Endothelial cell (in vitro differentiated cells): Measurements from ENCODE around the gene IGLL1. TPM values are rescaled to one million over a fixed set of nuclear protein-coding genes. Genes with fewer than 3 reads are reported as not detected.

ENCODE experiments used
- DNase-seq: peaks from one replicate; pipeline ENCODE4 v3.0.0; 2021; ENCODE audit warnings: low spot score
- H3K27ac Mint-ChIP-seq: one replicate; pipeline ENCODE4 v1.8.0; 2021; ENCODE audit warnings: mixed read lengths, inconsistent platforms; ENCODE audit not compliant: unreplicated experiment
- H3K27me3 Mint-ChIP-seq: one replicate; pipeline ENCODE4 v1.8.0; 2021; ENCODE audit warnings: mild to moderate bottlenecking, moderate library complexity, mixed read lengths, inconsistent platforms; ENCODE audit not compliant: unreplicated experiment
- H3K36me3 Mint-ChIP-seq: one replicate; pipeline ENCODE4 v1.8.0; 2021; ENCODE audit warnings: mild to moderate bottlenecking, low read depth, mixed read lengths, inconsistent platforms; ENCODE audit not compliant: unreplicated experiment
- H3K4me1 Mint-ChIP-seq: one replicate; pipeline ENCODE4 v1.8.0; 2021; ENCODE audit warnings: mild to moderate bottlenecking, mixed read lengths, inconsistent platforms; ENCODE audit not compliant: unreplicated experiment
- H3K4me3 Mint-ChIP-seq: one replicate; pipeline ENCODE4 v1.8.0; 2021; ENCODE audit warnings: mild to moderate bottlenecking, mixed read lengths, inconsistent platforms; ENCODE audit not compliant: unreplicated experiment
- H3K9me3 Mint-ChIP-seq: one replicate; pipeline ENCODE4 v1.8.0; 2021; ENCODE audit warnings: mixed read lengths, inconsistent platforms; ENCODE audit not compliant: unreplicated experiment
- total RNA-seq: library from RNA; stranded (reverse); fragmentation: NEBNext Ultra II Directional; extraction: Animal tissue kit (Norgen Biotek cat#: 25700); gene quantifications from one replicate; pipeline ENCODE4 v1.2.1, GENCODE V29; 2021; ENCODE audit not compliant: unreplicated experiment
- TF ChIP-seq, protein P1 (sequence below): fragments of 200-600 bp; sonication (generic); IDR thresholded peaks from one replicate; pipeline ENCODE4 v1.5.0; 2021; ENCODE audit warnings: antibody characterized with exemption; ENCODE audit not compliant: unreplicated experiment

The IGLL1 gene
- total RNA-seq, 1 donor from 2014 or later: not detected

DNA sequence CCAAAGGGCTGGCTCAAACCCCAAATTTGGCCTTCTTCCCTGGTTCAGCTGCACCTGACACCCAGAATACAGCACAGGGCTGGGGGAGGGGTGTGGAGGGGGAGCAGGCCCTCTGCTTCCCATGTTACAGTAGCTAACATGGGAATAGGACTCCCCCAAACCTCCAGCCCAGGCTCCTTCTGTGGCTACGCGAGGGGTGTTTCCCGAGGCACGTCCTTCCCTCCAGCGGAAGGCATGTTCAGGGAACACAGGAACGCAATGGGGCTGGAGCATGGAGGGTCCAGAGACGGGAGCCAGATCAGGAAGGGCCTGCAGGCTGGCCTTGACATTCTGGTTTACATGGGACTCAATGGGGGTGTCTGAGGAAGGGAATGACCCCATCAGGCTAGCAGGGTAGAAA, 11.8 kb upstream of the IGLL1 start:
- H3K4me1 Mint-ChIP-seq: peaks cover 6% of the 10 kb centered on the region
- TF ChIP-seq, protein P1, sequence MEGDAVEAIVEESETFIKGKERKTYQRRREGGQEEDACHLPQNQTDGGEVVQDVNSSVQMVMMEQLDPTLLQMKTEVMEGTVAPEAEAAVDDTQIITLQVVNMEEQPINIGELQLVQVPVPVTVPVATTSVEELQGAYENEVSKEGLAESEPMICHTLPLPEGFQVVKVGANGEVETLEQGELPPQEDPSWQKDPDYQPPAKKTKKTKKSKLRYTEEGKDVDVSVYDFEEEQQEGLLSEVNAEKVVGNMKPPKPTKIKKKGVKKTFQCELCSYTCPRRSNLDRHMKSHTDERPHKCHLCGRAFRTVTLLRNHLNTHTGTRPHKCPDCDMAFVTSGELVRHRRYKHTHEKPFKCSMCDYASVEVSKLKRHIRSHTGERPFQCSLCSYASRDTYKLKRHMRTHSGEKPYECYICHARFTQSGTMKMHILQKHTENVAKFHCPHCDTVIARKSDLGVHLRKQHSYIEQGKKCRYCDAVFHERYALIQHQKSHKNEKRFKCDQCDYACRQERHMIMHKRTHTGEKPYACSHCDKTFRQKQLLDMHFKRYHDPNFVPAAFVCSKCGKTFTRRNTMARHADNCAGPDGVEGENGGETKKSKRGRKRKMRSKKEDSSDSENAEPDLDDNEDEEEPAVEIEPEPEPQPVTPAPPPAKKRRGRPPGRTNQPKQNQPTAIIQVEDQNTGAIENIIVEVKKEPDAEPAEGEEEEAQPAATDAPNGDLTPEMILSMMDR: no peak
- DNase-seq: no peak

GRCh38 chr22:23591201-23591791, 11.2 kb upstream of the IGLL1 start:
- Mint-ChIP-seq H3K27me3 (peaks cover 7% of the 10 kb centered on the region), H3K4me1 (peaks cover 5% of the 10 kb centered on the region), H3K9me3 (no peaks in the 10 kb centered on the region), H3K27ac (no peak overlapping the region), H3K4me3 (no peak overlapping the region), H3K36me3 (no peaks in the 10 kb centered on the region)
- DNase-seq: peak; percentile 81
- TF ChIP-seq, protein P1: peak; percentile 90

More for the DNA sequence above, 11.8 kb upstream of the IGLL1 start:
- Mint-ChIP-seq H3K27me3 (peaks cover 7% of the 10 kb centered on the region), H3K36me3 (no peaks in the 10 kb centered on the region), H3K27ac (no peak overlapping the region), H3K4me3 (no peak overlapping the region), H3K9me3 (no peaks in the 10 kb centered on the region)

GRCh38 chr22:23583836-23584235, 3.7 kb upstream of the IGLL1 start:
- no peaks in the 10 kb centered on the region for H3K9me3 Mint-ChIP-seq
- TF ChIP-seq, protein P1: no peak
- H3K27me3 Mint-ChIP-seq: peaks cover 5% of the 10 kb centered on the region
- peaks cover 2% of the 10 kb centered on the region for H3K4me1 Mint-ChIP-seq
- H3K36me3 Mint-ChIP-seq: no peaks in the 10 kb centered on the region
- DNase-seq: no peak
- no peak overlapping the region for H3K4me3 Mint-ChIP-seq
- no peak overlapping the region for H3K27ac Mint-ChIP-seq

GRCh38 chr22:23583153-23583552, 3.1 kb upstream of the IGLL1 start:
- no peak for DNase-seq
- Mint-ChIP-seq H3K27me3 (peaks cover 5% of the 10 kb centered on the region), H3K4me3 (no peak overlapping the region), H3K27ac (no peak overlapping the region), H3K4me1 (peaks cover 2% of the 10 kb centered on the region), H3K9me3 (no peaks in the 10 kb centered on the region), H3K36me3 (no peaks in the 10 kb centered on the region)
- TF ChIP-seq, protein P1: no peak

GRCh38 chr22:23581260-23581650, 1.2 kb upstream of the IGLL1 start:
- no peak overlapping the region for H3K4me3 Mint-ChIP-seq
- H3K27me3 Mint-ChIP-seq: no peaks in the 10 kb centered on the region
- H3K36me3 Mint-ChIP-seq: no peaks in the 10 kb centered on the region
- H3K27ac Mint-ChIP-seq: no peak overlapping the region
- H3K4me1 Mint-ChIP-seq: peaks cover 2% of the 10 kb centered on the region
- no peak for DNase-seq
- no peaks in the 10 kb centered on the region for H3K9me3 Mint-ChIP-seq
- TF ChIP-seq, protein P1: no peak
